HL-60 (cell line): ENCODE measurements around the gene CLCN3.

ENCODE experiments used
- CTCF ChIP-seq: IDR thresholded peaks from one replicate; pipeline ENCODE4 v1.5.1; 2011; ENCODE audit warnings: low read length, control low read depth, inconsistent platforms; ENCODE audit not compliant: insufficient read depth
- GABPA ChIP-seq: IDR thresholded peaks from 2 replicates; pipeline ENCODE4 v1.6.1; 2012; ENCODE audit warnings: low read depth
- POLR2AphosphoS5 ChIP-seq: IDR thresholded peaks from 2 replicates; pipeline ENCODE4 v1.6.1; 2012; ENCODE audit warnings: low read depth
- SPI1 ChIP-seq: IDR thresholded peaks from 2 replicates; pipeline ENCODE4 v1.6.1; 2012; ENCODE audit warnings: low read depth, mild to moderate bottlenecking, borderline replicate concordance
- TF ChIP-seq, protein P1 (sequence below): IDR thresholded peaks from 2 replicates; pipeline ENCODE4 v1.6.1; 2012; ENCODE audit warnings: low read depth; ENCODE audit not compliant: insufficient replicate concordance

- TF ChIP-seq CTCF: no peak
- TF ChIP-seq POLR2AphosphoS5: no peak
- no peak for TF ChIP-seq GABPA
- no peak for TF ChIP-seq SPI1
- TF ChIP-seq, protein P1, sequence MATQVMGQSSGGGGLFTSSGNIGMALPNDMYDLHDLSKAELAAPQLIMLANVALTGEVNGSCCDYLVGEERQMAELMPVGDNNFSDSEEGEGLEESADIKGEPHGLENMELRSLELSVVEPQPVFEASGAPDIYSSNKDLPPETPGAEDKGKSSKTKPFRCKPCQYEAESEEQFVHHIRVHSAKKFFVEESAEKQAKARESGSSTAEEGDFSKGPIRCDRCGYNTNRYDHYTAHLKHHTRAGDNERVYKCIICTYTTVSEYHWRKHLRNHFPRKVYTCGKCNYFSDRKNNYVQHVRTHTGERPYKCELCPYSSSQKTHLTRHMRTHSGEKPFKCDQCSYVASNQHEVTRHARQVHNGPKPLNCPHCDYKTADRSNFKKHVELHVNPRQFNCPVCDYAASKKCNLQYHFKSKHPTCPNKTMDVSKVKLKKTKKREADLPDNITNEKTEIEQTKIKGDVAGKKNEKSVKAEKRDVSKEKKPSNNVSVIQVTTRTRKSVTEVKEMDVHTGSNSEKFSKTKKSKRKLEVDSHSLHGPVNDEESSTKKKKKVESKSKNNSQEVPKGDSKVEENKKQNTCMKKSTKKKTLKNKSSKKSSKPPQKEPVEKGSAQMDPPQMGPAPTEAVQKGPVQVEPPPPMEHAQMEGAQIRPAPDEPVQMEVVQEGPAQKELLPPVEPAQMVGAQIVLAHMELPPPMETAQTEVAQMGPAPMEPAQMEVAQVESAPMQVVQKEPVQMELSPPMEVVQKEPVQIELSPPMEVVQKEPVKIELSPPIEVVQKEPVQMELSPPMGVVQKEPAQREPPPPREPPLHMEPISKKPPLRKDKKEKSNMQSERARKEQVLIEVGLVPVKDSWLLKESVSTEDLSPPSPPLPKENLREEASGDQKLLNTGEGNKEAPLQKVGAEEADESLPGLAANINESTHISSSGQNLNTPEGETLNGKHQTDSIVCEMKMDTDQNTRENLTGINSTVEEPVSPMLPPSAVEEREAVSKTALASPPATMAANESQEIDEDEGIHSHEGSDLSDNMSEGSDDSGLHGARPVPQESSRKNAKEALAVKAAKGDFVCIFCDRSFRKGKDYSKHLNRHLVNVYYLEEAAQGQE: no peak
These were observed 70.4 kb downstream of the CLCN3 start for GRCh38 chr4:169690787-169691186.
